ENCODE data around the gene PLTP.
"Not testable (repeated sequence)": the region's sequence is repeated elsewhere in the genome, so short reads cannot be mapped to it uniquely, and the experiment has no call there.

Gene PLTP

DNA sequence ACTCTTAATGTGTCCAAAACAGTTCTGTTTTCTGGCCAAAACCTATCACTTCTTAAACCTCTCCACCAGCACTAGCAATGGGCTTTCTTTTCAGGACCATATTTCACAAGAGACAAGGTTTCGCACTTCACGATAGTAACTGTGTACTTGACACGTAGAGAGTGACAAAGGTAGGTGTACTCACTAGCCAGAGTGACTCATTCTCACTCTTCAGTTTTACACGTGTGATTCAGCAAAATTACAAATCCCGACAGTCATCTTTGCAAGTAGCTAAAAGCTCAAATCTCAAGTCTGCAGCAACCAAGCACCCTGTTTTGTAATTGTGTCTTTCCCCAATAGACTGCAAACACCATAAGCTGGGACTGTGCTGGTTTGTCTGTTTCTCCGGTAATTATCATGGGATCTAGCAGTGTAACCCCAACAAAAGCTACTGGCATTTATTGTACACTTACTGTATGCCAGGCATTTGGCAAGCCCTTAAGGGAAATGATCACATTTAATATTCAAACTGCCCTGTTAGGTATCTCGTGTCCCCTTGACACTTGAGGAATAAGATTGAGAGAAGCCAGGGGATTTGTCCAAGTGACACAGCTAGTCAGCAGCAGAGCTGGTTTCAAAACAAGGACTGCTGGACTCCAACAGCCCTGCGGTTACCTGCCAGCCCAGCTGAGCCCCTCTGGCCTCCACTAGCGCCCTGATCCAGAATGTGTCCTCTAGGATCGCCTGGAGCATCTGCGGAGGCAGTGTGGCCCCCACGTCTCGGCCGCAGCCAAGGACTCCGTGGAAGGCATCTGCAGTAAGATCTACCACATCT lies 32.4 kb upstream of the PLTP start:
- DNase-seq = no peak

DNA sequence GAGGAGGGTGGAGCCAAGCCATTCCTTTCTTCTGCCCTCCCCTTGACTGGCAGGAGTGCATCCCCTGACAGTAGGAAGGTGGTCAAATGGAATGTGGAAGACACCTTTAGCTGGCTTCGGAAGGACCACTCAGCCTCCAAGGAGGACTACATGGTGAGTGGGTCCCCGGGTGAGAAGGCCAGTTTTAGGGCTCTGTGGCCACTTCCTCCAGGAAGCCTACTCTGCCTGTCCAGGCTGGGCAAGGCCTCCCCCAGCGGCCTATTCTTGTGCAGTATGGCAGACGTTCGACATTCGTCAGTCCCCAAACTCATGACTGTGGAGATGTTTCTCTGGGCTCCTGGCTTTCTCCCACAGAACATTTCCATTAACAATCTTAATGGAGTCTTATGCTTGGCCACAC lies 31.7 kb upstream of the PLTP start:
- no peak for DNase-seq

DNA sequence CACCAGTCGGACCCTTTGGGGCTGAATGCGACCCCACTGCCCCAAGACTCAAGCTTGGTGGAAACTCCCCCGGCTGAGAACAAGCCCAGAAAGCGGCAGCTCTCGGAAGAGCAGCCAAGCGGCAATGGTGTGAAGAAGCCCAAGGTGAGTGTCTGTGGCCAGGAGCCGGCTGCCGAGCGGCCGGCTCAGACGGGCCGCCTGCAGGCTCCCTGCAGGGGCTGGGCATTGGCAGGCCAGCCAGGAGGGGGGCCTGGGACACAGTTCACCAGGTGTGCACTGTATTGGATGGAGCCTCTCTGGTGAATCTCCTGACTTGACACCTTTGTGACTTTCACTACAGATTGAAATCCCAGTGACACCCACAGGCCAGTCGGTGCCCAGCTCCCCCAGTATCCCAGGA lies 28.5 kb upstream of the PLTP start:
- DNase-seq = no peak

DNA sequence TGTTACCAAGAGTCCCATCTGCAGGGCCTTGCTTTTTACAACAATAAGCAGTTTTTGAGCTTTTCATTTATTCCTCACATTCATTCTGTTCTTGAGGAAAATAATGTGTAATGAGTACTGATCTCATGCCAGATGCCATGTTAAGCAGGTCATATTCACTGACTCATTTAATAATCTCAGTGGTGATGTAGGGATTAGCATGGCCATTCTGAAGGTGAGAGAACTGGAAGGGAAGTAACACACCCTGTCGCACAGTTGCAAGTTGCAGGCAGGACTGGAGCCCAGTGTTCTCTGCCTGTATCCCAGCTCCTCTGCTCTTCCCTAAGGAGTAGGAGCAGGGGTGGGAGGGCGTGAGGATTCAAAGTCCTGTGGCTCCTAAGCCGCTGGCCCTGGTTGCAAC lies 28.1 kb upstream of the PLTP start:
- DNase-seq = no peak

DNA sequence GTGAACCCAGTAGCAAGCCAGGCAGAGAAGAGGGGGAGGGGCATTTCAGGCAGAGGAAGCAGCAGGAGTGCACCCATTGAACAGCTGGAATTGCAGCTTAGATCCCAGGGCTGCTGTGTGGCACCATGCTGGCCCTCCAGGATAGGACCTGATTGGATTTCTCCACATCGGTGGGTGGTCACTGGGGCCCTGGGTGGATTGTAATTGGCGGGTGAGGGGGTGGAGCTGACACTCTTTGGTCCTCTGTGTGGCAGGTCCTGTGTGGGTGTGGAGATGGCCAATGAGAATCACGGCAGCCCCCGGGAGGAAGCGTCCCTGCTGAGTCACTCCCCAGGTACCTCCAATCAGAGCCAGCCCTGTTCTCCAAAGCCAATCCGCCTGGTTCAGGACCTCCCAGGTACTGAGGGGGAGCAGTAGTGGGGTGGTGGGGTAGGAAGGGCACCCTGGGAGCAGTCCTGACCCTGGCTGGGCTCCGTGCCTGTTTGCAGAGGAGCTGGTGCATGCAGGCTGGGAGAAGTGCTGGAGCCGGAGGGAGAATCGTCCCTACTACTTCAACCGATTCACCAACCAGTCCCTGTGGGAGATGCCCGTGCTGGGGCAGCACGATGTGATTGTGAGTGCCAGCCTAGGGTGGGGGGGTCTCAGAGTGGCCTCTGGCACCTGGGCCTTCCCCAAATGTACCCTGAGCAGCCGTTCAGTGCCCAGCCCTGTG lies 26.9 kb upstream of the PLTP start:
- no peak for DNase-seq

DNA sequence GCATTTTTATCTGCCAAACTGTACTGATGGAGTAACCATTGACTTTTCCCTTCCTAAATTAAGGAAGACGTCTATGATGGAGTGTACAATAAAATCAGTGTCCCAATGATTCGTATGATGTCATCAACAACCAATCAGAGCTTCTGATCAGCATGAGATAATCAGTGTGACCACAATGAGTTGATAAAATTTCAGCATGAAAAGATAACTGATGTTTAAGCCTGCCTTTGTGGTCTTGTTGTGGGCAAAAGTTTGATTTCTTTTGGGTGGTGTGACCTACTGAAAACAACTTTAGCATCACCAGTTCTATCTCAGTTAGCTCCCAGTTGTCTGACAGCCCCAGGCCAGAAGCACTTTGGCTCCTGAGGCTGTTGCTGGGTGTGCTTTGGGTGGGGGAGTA lies 25.8 kb upstream of the PLTP start:
- DNase-seq = no peak

DNA sequence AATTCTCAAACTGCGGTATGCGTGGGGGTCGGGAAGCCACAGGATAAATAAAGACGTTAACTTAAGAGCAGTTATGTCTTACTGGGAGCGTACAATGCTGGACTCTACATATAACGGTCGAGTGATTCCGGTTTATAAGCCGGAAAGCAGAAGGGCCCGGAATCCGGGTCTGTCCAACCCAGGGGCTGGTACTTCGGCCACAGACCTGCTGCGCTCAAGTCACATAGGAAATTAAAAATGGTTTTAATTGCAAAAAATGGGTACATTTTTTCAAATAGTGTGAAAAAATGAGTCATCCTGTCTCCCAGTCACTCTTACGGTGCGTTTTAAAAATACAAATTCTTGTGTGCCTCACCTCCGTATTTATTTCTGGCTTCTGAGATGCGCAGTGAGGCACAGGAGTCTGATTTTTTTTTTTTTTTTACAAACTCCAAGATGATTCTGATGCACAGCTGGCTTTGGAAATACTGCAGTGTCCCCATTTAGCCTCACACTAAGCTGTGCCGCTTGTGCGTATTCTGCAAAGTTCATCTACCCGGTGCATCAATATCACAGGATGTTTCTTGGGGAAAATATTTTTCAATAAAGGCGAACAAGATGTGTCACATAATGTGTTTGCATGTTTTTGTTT lies 23.6 kb upstream of the PLTP start:
- no peak for DNase-seq

DNA sequence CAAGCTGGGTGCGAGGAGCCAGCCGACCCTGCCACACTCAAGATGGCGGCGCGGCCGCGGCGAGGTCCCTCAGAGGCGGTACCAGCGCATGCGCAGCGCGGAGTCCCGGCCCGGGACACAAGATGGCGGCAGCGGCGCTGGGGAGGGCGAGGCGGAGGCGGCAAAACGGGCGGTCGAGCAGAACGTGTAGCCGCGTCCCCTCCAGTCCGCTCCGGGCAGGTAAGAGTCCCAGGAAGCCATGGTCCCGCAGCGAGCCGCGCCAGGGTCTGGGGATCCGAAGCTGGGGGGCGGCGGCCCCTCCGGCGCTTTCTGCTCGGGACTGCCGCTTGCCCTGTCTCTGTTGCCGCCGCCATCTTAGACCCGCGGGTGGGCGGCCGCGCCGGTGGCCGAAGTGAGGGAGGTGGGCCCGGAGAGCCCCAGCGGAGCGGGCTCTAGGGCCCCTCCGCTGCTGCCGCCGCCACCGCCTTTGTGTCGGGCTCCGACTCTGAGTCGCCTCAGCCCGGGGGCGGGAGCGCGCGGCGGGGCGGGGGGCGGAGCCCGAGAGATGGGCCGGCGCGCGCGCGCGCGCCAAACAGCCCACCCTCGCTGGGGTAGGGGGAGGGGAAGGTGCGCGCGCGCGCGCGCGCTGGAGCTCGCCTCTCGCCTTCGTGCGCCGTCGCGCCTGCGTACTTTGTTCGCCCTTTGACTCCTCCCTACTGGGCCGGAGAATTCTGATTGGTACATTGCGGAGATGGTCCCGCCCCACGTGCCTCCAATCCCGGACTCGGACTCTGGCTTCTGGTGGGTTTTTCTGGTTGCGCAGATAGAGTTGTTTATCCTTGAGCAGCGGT lies 22.8 kb upstream of the PLTP start, which contains the start of gene PCIF1:
PCIF1 (plus strand) TSS at position 98 of the 830 bp plus-strand sequence. CDS start 4,317 bp downstream, outside the sequence.
- peak; percentile 100 for DNase-seq

DNA sequence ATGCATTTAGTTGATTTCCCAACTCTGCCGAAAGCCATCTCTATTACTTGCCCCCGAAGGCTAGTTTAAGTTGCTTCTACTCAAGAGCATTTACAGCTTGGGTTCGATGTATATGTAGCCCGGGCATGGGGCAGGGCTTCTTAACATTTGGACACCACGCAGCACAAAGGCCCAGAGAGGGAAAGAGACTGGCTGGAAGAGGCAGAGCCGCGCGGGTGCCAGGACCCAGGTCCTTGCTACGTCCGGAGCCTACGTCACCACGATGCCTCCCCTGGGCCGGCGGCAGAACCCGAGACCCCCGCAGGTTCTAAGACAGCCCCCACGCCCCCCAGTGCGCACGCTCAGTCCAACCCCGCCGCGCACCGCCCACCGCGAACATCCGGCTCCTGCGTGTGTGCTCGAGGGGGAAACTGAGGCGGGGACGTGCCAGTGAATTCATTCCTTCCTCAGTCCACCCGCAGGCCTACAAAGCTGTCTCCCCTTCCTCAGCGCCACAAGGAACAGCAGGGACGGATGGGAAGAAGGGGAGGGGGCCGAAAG lies 22.2 kb upstream of the PLTP start:
- no peak for DNase-seq

DNA sequence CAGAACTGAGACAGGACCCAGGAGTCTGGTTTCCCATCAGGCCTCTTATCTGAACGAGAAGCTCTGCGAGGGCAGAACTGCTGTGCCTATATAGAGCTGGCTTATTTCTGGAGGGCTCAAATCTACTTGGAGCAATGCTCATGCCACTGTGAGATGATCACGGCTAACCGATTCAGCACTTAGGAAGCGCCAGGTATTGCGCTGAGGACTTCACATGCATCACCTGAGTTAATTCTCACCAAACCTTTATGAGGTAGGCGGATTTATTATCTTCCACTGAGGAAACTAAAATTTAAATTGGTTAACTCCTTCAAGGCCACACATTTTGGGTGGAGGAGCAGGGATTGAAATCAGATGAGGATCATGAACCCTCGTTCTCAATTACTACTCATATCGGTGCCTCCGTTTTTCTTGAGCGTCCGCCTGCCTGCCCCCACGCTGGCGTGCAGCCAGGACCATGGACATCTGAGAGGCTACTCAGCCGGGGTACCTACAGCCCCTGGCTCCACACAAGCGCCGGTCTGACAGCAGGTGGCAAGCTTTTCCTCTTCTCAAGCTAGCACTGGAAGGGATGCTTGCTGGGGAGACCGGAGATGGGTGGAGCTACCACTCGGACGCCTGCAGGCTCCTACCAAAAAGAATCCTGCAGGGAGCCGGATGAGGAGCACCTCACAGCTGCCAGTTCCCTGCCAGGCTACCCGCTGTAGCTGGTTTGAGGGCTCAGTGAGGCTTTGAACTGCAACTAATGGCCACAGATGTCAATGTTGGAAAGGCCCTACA lies 21.5 kb upstream of the PLTP start:
- peak; percentile 81 for DNase-seq

DNA sequence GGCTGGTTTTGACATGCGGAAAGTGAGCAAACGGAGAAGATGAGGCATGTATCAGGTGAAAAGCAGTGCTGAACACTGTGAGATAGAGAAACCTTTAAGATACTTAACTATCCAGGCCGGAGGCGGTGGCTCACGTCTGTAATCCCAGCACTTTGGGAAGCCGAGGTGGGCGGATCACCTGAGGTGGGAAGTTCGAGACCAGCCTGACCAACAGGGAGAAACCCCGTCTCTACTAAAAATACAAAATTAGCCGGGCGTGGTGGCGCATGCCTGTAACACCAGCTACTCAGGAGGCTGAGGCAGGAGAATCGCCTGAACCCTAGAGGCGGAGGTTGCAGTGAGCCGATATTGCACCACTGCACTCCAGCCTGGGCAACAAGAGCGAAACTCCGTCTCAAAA lies 19.7 kb upstream of the PLTP start:
- not testable (repeated sequence) for DNase-seq

DNA sequence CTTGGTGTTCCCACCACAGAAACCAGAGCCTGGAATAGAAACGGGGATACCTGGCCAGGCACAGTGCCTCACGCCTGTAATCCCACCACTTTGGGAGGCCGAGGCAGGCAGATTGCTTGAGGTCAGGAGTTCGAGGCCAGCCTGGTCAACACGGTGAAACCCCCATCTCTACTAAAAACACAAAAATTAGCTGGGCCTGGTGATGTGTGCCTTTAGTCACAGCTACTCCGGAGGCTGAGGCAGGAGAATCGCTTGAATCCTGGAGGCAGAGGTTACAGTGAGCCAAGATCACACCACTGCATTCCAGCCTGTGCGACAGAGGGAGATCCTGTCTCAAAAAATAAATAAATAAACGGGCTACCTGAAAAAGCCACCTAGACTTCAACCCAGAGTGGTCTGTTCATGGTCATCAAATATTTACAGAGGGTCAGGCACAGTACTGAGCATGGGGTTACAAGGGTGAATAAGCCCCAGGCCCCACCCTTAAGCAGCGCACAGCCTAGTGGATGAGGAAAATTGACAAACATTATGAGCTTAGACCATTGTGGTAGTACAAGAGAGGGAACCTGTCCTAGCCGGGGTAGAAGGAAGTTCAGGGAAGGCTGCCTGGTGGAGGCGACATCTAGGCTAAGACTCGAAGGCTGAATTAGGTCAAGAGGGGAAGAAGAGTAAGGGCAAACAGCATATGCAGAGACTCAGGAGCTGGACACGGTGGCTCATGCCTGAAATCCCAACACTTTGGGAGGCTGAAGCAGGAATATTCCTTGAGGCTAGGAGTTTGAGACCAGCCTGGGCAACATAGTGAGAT lies 15.3 kb upstream of the PLTP start:
- DNase-seq = no peak

DNA sequence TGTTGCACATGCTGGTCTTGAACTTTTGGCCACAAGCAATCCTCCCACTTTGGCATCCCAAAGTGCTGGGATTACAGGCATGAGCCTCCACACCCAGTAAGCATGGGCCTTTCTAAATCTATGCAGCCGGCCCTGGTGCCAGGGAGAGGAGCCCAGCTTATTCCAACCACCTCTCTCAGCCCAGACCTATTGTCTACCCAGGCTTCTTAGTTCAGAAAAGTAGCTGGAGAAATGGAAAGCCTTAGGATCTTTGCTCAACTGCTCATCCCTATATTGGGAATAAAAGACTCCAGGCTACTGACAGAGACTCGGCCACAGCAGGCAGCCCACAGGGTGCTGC lies 14.7 kb upstream of the PLTP start:
- DNase-seq = no peak

DNA sequence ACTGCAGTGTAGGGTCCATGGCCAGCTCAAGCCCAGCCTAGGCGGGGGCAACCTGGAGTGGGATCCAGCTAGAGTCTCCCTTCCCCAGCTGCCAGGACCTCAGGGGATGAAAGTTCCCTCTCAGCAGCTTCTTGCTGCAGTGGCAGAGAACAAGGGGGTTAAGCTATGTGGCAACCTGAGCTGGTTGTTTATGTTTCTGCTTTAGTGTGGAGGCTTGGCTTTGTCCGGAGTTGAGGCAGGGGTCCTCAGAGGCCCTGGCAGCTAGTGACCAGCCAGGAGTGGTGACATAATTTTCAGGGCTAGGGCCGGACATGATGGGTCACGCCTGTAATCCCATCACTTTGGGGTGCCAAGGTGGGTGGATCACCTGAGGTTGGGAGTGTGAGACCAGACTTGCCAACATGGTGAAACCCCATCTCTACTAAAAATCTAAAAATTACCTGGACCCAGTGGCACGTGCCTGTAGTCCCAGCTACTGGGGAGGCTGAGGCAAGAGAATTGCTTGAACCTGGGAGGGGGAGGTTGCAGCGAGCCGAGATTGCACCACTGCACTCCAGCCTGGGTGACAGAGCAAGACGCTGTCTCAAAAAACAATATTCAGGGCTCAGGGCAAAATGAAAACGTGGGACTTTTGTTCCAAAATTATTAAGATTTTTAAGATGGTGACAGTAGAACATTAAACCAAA lies 14.0 kb upstream of the PLTP start:
- DNase-seq = no peak

DNA sequence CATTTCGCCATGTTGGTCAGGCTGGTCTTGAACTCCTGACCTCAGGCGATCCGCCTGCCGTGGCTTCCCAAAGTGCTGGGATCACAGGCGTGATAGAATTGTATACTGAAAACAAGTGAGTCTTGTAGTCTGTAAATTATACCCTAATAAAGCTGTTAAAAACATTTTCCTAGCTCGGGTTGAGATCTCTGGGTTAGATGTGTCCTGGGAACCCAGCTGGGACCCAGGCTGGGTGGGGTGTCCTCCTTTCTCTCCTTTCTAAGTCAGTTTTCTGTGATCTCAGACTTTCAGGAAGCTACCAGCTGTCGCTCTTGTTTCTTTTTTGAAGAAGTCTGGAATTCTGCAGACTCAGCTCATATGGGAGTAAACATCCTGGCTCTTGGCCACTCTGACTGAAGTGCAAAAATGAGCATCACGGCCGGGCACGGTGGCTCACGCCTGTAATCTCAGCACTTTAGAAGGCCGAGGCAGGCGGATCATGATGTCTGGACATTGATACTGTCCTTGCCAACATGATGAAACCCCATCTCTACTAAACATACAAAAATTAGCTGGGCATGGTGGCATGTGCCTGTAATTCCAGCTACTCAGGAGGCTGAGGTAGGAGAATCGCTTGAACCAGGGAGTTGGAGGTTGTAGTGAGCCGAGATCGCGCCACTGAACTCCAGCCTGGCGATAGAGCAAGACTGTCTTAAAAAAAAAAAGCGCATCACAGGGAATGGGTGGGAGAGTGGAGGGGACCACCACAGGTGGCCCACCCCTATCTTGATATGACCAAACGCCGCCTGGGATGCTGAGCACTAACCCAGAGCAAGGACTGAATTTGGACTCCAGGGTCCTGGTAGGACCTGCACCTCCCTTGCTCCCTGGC lies 12.7 kb upstream of the PLTP start:
- no peak for DNase-seq

DNA sequence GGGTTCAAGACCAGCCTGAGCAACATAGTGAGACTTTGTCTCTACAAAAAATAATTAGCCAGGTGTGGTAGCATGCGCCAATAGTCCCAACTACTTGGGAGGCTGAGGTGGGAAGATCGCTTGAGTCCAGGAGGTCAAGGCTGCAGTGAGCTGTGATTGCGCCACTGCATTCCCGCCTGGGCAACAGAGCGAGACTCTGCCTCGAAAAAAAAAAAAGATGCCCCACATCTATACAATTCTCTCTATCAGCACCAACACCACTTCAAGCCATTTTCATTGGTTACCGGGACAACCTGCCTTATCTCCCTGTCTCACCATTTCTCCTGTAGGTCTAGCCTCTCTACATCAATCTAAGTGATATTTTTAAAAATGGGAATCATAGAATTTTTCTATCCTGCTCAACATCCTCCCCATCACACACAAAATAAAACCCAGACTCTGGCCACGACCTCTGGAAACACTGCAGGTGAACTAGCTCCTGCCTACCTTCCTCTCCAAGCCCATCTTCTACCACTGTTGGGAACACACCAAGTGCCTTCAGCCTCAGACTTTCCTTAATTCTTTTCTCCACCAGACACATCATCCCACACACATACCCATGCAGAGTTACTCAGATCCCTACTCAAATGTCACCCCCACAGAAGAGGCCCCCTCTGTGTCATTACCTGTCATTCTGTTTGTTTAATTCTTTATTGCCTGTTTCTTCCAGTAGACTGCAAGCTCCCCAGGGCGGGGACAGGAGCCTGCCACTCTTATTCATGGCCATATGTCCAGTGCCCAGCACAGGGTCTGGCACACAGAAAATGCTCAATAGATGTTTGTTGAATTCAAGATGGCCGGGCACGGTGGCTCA lies 9.6 kb upstream of the PLTP start:
- DNase-seq = no peak

DNA sequence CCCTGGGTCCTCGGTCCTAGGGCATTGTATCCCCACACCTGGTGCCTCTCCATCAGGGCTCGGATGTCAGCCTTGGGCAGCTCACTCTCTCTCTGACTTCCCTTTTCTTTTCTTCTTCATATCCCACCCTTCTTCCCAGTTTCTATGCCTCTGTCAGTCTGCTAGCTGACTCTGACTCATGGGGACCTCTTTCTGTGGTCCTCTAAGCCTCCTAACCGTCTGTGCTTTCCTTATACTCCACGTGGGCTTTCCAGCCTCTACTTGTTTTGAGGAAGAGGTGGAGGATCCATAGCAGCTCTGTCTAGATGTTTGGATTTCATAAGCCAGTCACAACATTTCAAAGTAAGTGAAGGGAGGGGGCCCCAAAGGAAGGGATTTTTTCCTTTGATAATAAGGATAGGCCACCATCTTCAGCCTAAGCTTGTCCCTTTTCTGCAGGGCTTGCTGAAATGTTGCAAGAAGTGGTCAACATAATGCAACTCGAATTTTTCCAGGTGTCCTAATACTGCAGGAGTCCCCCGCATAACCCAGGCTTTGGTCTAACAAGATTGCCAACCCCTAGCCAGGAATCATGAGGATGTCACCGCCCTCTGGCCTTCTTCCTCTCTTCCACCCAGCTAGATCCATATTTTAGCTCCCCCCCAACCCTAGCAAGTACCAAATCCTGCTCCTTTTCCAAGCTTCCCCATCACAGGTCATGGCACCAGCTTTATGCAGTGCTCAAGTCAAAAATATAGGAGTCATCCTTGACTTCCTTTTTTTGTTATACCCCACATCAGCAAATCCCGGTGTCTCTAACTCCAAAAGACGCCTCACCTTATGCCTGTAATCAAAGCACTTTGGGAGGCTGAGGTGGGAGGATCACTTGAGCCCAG lies 8.7 kb upstream of the PLTP start:
- DNase-seq = no peak

Measured in activated CD8-positive, alpha-beta memory T cell treated with anti-CD3 and anti-CD28 coated beads, Interleukin-2, amount 50 U/mL, for 48 hours (primary cell).